ENCODE data around the gene SH3BP5. TPM values are rescaled to one million over a fixed set of nuclear protein-coding genes. Genes with fewer than 3 reads are reported as not detected.

The SH3BP5 gene
- total RNA-seq, 2 donors from 2014 or later, result 5.5 to 9.3 TPM

DNA sequence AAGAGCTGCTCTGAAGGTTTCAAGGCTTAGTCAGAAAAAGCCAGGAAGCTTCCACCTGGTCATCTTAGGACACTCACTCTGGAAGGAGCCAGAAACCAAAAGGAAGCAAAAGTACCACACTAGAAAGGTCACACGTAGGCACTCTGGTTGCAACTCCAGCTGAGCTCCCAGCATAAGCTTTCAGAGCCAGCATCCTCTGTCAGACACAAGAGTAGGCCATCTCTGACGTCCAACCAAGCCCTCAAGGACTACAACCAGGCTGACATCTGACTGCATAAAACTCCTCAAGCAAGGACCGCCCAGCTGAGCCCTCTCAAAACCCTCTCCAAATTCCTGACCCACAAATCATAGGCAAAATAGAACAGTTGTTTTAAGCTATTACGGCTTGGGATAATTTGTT, 12.8 kb downstream of the SH3BP5 start:
- no peaks in the 10 kb centered on the region for H3K4me1 ChIP-seq
- TF ChIP-seq, protein P1, sequence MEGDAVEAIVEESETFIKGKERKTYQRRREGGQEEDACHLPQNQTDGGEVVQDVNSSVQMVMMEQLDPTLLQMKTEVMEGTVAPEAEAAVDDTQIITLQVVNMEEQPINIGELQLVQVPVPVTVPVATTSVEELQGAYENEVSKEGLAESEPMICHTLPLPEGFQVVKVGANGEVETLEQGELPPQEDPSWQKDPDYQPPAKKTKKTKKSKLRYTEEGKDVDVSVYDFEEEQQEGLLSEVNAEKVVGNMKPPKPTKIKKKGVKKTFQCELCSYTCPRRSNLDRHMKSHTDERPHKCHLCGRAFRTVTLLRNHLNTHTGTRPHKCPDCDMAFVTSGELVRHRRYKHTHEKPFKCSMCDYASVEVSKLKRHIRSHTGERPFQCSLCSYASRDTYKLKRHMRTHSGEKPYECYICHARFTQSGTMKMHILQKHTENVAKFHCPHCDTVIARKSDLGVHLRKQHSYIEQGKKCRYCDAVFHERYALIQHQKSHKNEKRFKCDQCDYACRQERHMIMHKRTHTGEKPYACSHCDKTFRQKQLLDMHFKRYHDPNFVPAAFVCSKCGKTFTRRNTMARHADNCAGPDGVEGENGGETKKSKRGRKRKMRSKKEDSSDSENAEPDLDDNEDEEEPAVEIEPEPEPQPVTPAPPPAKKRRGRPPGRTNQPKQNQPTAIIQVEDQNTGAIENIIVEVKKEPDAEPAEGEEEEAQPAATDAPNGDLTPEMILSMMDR (IDR thresholded peaks at IDR 0.05), result no peak
- peak overlapping the region in 1 of 2 donors; percentile 41 for H3K9ac ChIP-seq (ENCODE audit: low read depth in 2 of 2, low read length in 2 of 2)
- H3K27ac ChIP-seq, result no peak overlapping the region
- intact Hi-C loops (cut with DNase I), result no loop called here
- no peaks in the 10 kb centered on the region for H3K9me3 ChIP-seq
- H3K4me3 ChIP-seq, result no peak overlapping the region
- H3K27me3 ChIP-seq, result no peaks in the 10 kb centered on the region
- DNase-seq, result no peak
- no peaks in the 10 kb centered on the region for H3K36me3 ChIP-seq

DNA sequence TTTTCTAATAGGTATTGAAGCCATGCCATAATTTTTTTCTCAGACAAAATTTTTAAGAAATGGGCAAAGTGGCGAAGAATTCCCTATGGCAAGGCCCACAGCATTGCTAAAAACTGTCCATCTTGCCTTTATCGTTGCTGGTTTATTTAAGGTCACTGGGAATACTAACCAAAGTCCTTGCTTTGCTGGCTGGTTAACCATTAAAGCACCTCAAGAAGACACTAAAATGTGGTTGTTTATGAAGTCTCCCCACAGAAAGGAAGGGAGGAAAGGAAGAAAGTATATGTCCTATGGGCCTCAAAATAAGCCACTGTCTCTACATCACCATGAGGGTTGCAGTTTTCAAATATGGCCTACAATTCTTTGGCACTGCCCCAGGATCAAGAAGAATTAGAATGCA, 13.2 kb downstream of the SH3BP5 start:
- Histone ChIP-seq H3K27me3 (no peaks in the 10 kb centered on the region), H3K27ac (no peak overlapping the region), H3K9me3 (no peaks in the 10 kb centered on the region), H3K9ac (ENCODE audit: low read depth in 2 of 2, low read length in 2 of 2) (no peak overlapping the region), H3K4me1 (no peaks in the 10 kb centered on the region), H3K4me3 (no peak overlapping the region), H3K36me3 (no peaks in the 10 kb centered on the region)
- TF ChIP-seq, protein P1 (IDR thresholded peaks at IDR 0.05), result no peak
- intact Hi-C loops (cut with DNase I), result no loop called here
- DNase-seq, result no peak

DNA sequence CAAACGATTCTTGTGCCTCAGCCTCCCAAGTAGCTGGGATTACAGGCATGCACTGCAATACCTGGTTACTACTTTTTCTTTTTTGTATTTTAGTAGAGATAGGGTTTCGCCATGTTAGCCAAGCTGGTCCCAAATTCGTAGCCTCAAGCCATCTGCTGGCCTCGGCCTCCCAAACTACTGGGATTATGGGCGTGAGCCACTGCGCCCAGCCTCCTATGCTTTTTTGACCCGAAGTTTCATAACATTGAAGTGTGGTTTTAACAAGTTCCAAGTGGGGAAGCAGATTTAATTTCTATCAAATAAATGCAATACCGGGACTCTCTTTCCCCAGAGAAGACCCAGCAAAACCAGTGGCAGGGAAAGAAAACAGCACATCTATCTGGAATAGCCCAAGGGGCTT, 13.7 kb downstream of the SH3BP5 start:
- H3K27ac ChIP-seq, result no peak overlapping the region
- DNase-seq, result no peak
- no peaks in the 10 kb centered on the region for H3K4me1 ChIP-seq

DNA sequence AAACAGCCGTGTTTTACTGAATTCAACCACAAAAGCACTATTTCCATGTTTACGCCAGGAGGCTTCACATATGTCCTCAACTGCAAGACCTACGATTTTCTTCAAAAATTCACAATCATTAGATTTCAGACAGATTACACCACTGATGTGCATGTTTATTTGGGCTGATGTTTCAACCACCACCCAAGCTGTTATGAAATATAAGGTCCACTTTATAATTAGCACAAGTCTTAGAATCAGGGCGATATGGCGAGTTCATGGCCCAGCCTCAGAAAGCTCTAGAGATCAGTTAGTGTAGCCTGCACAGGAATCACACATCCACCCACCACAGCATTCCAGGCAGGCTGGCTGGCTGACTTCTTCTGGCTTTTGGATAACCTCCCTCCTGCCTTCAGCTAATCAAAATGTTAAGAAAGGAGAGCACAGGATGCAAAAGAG, 15.4 kb downstream of the SH3BP5 start:
- Histone ChIP-seq H3K4me1 (no peaks in the 10 kb centered on the region), H3K9me3 (no peaks in the 10 kb centered on the region), H3K27ac (no peak overlapping the region), H3K27me3 (no peaks in the 10 kb centered on the region), H3K36me3 (no peaks in the 10 kb centered on the region), H3K4me3 (no peak overlapping the region), H3K9ac (ENCODE audit: low read depth in 2 of 2, low read length in 2 of 2) (no peak overlapping the region)
- intact Hi-C loops (cut with DNase I), result no loop called here
- DNase-seq, result no peak
- TF ChIP-seq, protein P1 (IDR thresholded peaks at IDR 0.05), result no peak

More for the DNA sequence above, 13.7 kb downstream of the SH3BP5 start:
- Histone ChIP-seq H3K27me3 (no peaks in the 10 kb centered on the region), H3K4me3 (no peak overlapping the region), H3K36me3 (no peaks in the 10 kb centered on the region), H3K9me3 (no peaks in the 10 kb centered on the region), H3K9ac (ENCODE audit: low read depth in 2 of 2, low read length in 2 of 2) (no peak overlapping the region)
- TF ChIP-seq, protein P1 (IDR thresholded peaks at IDR 0.05), result no peak
- intact Hi-C loops (cut with DNase I), result no loop called here

DNA sequence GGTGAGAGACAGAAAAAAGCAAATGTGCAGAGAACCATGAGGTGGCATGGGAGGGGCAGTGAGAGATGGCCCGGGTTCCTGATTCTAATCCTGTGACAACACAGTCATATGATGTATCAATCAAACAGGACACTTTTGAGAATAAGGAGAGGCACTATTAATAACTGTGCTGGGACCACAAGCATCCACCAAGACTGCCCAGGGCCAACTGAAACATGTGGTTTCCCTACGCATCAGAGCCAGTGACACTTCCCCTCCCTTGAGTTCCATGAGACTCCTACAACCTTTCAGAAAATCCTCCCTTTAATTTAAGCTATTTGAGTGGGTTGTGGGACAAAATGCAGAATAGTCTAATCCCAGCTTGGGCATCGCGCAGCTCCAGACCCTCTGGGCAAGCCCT, 17.4 kb downstream of the SH3BP5 start:
- Histone ChIP-seq H3K4me3 (no peak overlapping the region), H3K27me3 (no peaks in the 10 kb centered on the region), H3K4me1 (no peaks in the 10 kb centered on the region), H3K36me3 (no peaks in the 10 kb centered on the region), H3K27ac (no peak overlapping the region), H3K9me3 (no peaks in the 10 kb centered on the region), H3K9ac (ENCODE audit: low read depth in 2 of 2, low read length in 2 of 2) (no peak overlapping the region)
- TF ChIP-seq, protein P1 (IDR thresholded peaks at IDR 0.05), result no peak
- intact Hi-C loops (cut with DNase I), result no loop called here
- no peak for DNase-seq

DNA sequence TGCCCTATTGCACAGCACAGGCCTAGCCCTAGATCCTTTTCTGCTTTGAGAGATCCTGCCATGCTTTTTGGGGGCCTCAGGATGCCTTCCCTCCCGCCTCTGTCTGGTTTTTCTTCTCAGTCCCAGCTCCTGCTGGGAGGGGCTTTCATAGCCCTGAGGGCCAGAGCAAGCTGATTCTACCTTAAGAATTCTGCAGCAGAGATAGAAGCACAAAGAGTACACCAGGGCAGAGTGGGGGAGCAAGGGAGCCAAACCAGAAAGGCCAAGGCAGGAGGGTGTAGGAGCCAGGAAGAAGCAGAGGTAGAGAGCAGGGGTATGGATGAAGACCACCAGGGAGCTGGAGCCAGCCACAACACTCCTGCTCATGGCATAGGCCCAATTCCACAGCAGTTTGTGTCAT, 18.1 kb downstream of the SH3BP5 start:
- no peak overlapping the region for H3K4me3 ChIP-seq
- H3K27ac ChIP-seq, result no peak overlapping the region
- no peak for DNase-seq
- intact Hi-C loops (cut with DNase I), result no loop called here
- H3K9ac ChIP-seq (ENCODE audit: low read depth in 2 of 2, low read length in 2 of 2), result no peak overlapping the region
- no peaks in the 10 kb centered on the region for H3K36me3 ChIP-seq
- H3K4me1 ChIP-seq, result no peaks in the 10 kb centered on the region
- TF ChIP-seq, protein P1 (IDR thresholded peaks at IDR 0.05), result no peak
- no peaks in the 10 kb centered on the region for H3K9me3 ChIP-seq
- H3K27me3 ChIP-seq, result no peaks in the 10 kb centered on the region
